Spinal cord (tissue), 10 donors: ENCODE measurements around the gene KRT3. TPM values are rescaled to one million over a fixed set of nuclear protein-coding genes. Genes with fewer than 3 reads are reported as not detected.

Experiments used
- DNase-seq, 6 donors: peaks; one replicate each; pipeline versions ENCODE4 v3.0.0 to v3.0.0-alpha.2; 2013 to 2015; ENCODE audit warnings: low spot score in 6 of 6, low read depth in 4 of 6
- H3K27ac ChIP-seq: one replicate; pipeline ENCODE4 v1.5.1; 2013; ENCODE audit warnings: low read depth, low read length, control low read depth
- H3K27me3 ChIP-seq: one replicate; pipeline ENCODE4 v1.6.1; 2013; ENCODE audit warnings: low read length; ENCODE audit not compliant: control insufficient read depth, insufficient read depth
- H3K36me3 ChIP-seq: one replicate; pipeline ENCODE4 v1.6.1; 2013; ENCODE audit warnings: low read length; ENCODE audit not compliant: control insufficient read depth, insufficient read depth
- H3K4me1 ChIP-seq: one replicate; pipeline ENCODE4 v1.6.1; 2013; ENCODE audit warnings: low read length; ENCODE audit not compliant: control insufficient read depth, insufficient read depth
- H3K4me3 ChIP-seq: one replicate; pipeline ENCODE4 v1.5.1; 2013; ENCODE audit warnings: low read depth, low read length, control low read depth
- H3K9me3 ChIP-seq: one replicate; pipeline ENCODE4 v1.6.1; 2013; ENCODE audit warnings: low read length; ENCODE audit not compliant: control insufficient read depth, insufficient read depth
- WGBS: methylation state at CpG from one replicate; pipeline ENCODE4 v1.1.5; 2013; ENCODE audit warnings: missing lambda C conversion rate; ENCODE audit not compliant: insufficient coverage; 5-methylcytosine and 5-hydroxymethylcytosine counted together
- polyA plus RNA-seq, 2 donors: library from polyadenylated mRNA; unstranded; fragments of 120-200 nt; gene quantifications; one replicate each; pipeline ENCODE4 v1.2.1, GENCODE V29; 2013; ENCODE audit not compliant: insufficient read length in 2 of 2
- total RNA-seq, 2 donors: library from RNA; depleted of rRNA in 1 of 2; stranded (reverse); fragments of 120-200 nt in 1 of 2; fragments of >200 nt in 1 of 2; gene quantifications; one replicate each; pipeline versions ENCODE4 v1.2.3 to v1.2.4, GENCODE V29; 2013 to 2014
- donor health status: healthy.

KRT3 gene
- total and polyA plus RNA-seq, 4 donors, result 0.10 to 0.21 TPM; not detected in 2

DNA sequence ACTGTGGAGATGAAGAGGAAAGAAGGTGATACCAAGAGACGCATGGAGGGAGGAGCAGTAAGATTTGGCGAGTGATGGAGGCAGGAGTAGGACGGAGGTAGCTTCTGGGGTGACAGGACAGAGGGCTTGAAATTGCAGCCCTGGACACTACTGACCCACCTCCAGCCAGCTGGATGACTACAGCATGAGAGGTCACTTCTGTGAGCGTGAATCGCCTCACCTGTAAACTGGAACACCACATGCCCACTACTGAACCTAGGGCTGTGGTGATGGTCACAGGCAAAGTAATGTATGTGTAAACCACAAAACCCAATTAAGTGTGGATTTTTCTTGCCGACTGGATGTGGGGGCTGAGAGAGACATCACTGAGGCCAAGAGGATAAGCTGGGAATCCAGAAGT lies 24.6 kb upstream of the KRT3 start:
- no peaks in the 10 kb centered on the region for H3K9me3 ChIP-seq
- H3K27me3 ChIP-seq, result no peaks in the 10 kb centered on the region
- no peak overlapping the region for H3K27ac ChIP-seq
- no peak for DNase-seq
- H3K4me3 ChIP-seq, result no peak overlapping the region
- WGBS, result 83% methylated on average over 2 of the region's 6 CpGs
- peaks cover 2% of the 10 kb centered on the region for H3K4me1 ChIP-seq
- no peaks in the 10 kb centered on the region for H3K36me3 ChIP-seq

DNA sequence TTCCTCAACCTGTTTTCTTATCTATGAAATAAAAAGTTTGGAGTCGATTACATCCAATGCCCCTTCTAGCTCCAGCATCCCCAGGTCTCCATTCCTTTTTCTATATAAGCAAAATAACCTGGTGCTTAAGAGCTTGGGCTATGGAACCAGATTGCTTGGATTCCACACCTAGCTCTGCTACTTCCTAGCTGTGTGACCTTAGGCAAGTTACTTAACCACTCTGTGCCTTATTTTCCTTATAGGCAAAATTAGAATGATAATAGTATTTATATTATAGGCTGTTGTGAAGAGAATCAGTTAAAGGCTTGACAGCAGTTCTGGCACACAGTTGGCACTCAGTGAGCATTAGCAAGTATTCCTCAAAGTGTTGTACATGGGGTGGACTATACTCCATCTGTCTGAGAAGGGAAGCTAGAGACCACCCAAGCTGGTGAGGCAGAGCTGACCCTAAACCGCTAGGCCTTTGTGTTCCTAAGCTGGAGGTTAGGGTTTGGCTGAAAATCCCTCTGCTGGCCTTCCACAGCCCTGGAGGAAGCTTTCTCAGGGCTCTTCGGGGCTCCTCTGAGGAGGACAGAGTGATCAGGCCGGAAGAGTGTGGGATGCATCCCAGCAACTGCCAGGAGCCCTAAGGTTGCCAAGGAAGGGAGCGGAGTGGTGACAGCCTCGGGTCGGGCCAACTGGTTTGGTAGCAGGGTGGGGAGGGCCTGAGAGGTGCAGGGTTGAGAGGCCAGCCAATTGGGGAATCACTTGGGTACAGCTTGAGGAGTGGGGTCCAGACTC lies 24.0 kb upstream of the KRT3 start:
- H3K4me3 ChIP-seq, result no peak overlapping the region
- H3K27ac ChIP-seq, result no peak overlapping the region
- H3K4me1 ChIP-seq, result peaks cover 2% of the 10 kb centered on the region
- no peaks in the 10 kb centered on the region for H3K9me3 ChIP-seq
- no peak for DNase-seq
- no peaks in the 10 kb centered on the region for H3K36me3 ChIP-seq
- WGBS, result 63% methylated on average over 6 of the region's 7 CpGs
- H3K27me3 ChIP-seq, result no peaks in the 10 kb centered on the region

- no peak for DNase-seq
- 64% methylated on average over 5 of the region's 7 CpGs for WGBS
- Histone ChIP-seq H3K4me1 (peaks cover 2% of the 10 kb centered on the region), H3K27ac (no peak overlapping the region), H3K9me3 (no peaks in the 10 kb centered on the region), H3K27me3 (no peaks in the 10 kb centered on the region), H3K4me3 (no peak overlapping the region), H3K36me3 (no peaks in the 10 kb centered on the region)
These were observed 23.0 kb upstream of the KRT3 start for GRCh38 chr12:52818887-52819420.

GRCh38 chr12:52818388-52818787 lies 22.5 kb upstream of the KRT3 start:
- H3K36me3 ChIP-seq, result no peaks in the 10 kb centered on the region
- H3K4me3 ChIP-seq, result no peak overlapping the region
- peaks cover 2% of the 10 kb centered on the region for H3K4me1 ChIP-seq
- H3K27me3 ChIP-seq, result no peaks in the 10 kb centered on the region
- WGBS, result 18% methylated on average over 4 of the region's 7 CpGs
- H3K9me3 ChIP-seq, result no peaks in the 10 kb centered on the region
- no peak overlapping the region for H3K27ac ChIP-seq
- DNase-seq, result no peak

DNA sequence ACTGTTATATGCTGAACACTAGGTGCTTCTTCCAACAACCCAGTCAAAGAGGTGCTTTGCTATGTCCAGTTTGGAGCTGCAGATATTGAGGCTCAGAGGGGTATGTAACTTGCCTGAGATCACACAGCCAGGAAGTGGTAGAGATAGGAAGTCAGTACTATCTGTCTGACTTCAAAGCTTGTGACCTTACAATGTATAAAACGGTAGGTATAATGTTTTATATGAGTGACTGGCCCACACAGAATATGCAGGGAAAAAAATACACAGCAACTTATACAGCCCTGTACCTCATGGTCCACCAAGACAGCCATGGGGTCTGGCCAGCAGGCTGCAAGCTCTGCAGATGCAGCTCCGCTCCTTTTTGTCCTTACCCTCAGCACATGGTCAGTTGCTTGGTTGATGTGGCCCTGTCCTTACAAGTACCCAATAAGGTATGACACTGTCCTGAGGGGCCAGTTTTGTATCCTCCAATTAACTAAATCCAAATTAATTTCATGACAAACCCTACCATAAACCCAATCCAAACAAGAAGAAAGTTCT lies 21.9 kb upstream of the KRT3 start:
- H3K9me3 ChIP-seq, result no peaks in the 10 kb centered on the region
- H3K36me3 ChIP-seq, result no peaks in the 10 kb centered on the region
- peaks cover 2% of the 10 kb centered on the region for H3K4me1 ChIP-seq
- no peak for DNase-seq
- H3K27me3 ChIP-seq, result no peaks in the 10 kb centered on the region
- WGBS, result 86% methylated on average over 1 of the region's 2 CpGs
- H3K4me3 ChIP-seq, result no peak overlapping the region
- H3K27ac ChIP-seq, result no peak overlapping the region

- no peaks in the 10 kb centered on the region for H3K27me3 ChIP-seq
- 94% methylated on average over 7 of the region's 8 CpGs for WGBS
- no peaks in the 10 kb centered on the region for H3K9me3 ChIP-seq
- H3K4me1 ChIP-seq, result no peaks in the 10 kb centered on the region
- H3K36me3 ChIP-seq, result no peaks in the 10 kb centered on the region
- no peak for DNase-seq
- no peak overlapping the region for H3K27ac ChIP-seq
- no peak overlapping the region for H3K4me3 ChIP-seq
These were observed 21.2 kb upstream of the KRT3 start for GRCh38 chr12:52817003-52817698.

- Histone ChIP-seq H3K27ac (no peak overlapping the region), H3K27me3 (no peaks in the 10 kb centered on the region), H3K4me3 (no peak overlapping the region), H3K9me3 (no peaks in the 10 kb centered on the region), H3K4me1 (no peaks in the 10 kb centered on the region), H3K36me3 (no peaks in the 10 kb centered on the region)
- no peak for DNase-seq
- 92% methylated on average over 5 of the region's 9 CpGs for WGBS
These were observed 20.0 kb upstream of the KRT3 start for GRCh38 chr12:52815676-52816588.

GRCh38 chr12:52815161-52815560 lies 19.2 kb upstream of the KRT3 start:
- DNase-seq, result no peak
- WGBS, result 100% methylated on average over 1 of the region's 4 CpGs
- Histone ChIP-seq H3K9me3 (no peaks in the 10 kb centered on the region), H3K27me3 (no peaks in the 10 kb centered on the region), H3K4me3 (no peak overlapping the region), H3K27ac (no peak overlapping the region), H3K4me1 (no peaks in the 10 kb centered on the region), H3K36me3 (no peaks in the 10 kb centered on the region)

- H3K27me3 ChIP-seq, result no peaks in the 10 kb centered on the region
- H3K27ac ChIP-seq, result no peak overlapping the region
- DNase-seq, result no peak
- H3K9me3 ChIP-seq, result no peaks in the 10 kb centered on the region
- WGBS, result 97% methylated on average over 4 of the region's 4 CpGs
- H3K36me3 ChIP-seq, result no peaks in the 10 kb centered on the region
- no peak overlapping the region for H3K4me3 ChIP-seq
- no peaks in the 10 kb centered on the region for H3K4me1 ChIP-seq
These were observed 18.8 kb upstream of the KRT3 start for GRCh38 chr12:52814710-52815155.
